Measurements from ENCODE around the gene USH2A.

DNA sequence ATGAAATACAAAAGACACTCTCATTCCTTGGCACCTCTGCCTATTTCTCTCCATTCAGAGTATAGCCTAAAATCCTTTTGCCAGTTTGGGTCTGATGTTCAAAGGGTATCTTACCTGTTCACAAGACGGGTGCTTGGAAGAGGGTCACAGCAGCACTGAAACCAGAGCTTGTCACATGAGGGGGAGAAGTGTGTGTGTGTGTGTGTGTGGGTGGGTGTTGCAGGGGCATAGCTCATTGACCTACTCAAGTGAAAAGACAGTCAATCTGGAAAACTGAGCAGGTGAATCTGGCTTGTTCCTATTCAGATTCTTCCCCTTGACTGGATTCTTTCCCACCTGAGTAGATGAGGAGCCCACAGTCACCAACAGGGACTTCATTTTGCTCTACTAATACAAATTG lies 792.2 kb downstream of the USH2A start:
- TF ChIP-seq, protein P1, sequence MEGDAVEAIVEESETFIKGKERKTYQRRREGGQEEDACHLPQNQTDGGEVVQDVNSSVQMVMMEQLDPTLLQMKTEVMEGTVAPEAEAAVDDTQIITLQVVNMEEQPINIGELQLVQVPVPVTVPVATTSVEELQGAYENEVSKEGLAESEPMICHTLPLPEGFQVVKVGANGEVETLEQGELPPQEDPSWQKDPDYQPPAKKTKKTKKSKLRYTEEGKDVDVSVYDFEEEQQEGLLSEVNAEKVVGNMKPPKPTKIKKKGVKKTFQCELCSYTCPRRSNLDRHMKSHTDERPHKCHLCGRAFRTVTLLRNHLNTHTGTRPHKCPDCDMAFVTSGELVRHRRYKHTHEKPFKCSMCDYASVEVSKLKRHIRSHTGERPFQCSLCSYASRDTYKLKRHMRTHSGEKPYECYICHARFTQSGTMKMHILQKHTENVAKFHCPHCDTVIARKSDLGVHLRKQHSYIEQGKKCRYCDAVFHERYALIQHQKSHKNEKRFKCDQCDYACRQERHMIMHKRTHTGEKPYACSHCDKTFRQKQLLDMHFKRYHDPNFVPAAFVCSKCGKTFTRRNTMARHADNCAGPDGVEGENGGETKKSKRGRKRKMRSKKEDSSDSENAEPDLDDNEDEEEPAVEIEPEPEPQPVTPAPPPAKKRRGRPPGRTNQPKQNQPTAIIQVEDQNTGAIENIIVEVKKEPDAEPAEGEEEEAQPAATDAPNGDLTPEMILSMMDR (IDR thresholded peaks at IDR 0.05) = no peak
- TF ChIP-seq POLR2A (IDR thresholded peaks at IDR 0.05) = no peak
